HepG2 (cell line): ENCODE data around the gene SGSM1. TPM values are rescaled to one million over a fixed set of nuclear protein-coding genes. Genes with fewer than 3 reads are reported as not detected.

Experiments used
- ARNTL ChIP-seq: sonication (generic); formaldehyde crosslinking; IDR thresholded peaks from 2 replicates; pipeline ENCODE4 v1.4.0; 2020; ENCODE audit warnings: mild to moderate bottlenecking, missing genetic modification reagents
- ASH2L ChIP-seq: fragments of 300-600, 200-600 bp; sonication (generic); IDR thresholded peaks from 2 replicates; pipeline ENCODE4 v1.7.0; 2017; ENCODE audit warnings: low read depth, mild to moderate bottlenecking, moderate library complexity, mixed read lengths, low read length; ENCODE audit not compliant: insufficient read length
- BHLHE40 ChIP-seq: IDR thresholded peaks from 2 replicates; pipeline ENCODE4 v1.6.1; 2011; ENCODE audit warnings: low read length, improper control_type of control experiment
- HINFP ChIP-seq: sonication (generic); formaldehyde crosslinking; IDR thresholded peaks from 2 replicates; pipeline ENCODE4 v1.4.0; 2020; ENCODE audit warnings: low read depth, mild to moderate bottlenecking, missing genetic modification reagents
- HOXA9 ChIP-seq: sonication (generic); formaldehyde crosslinking; IDR thresholded peaks from 2 replicates; pipeline ENCODE4 v1.8.1; 2022; ENCODE audit warnings: missing genetic modification reagents, mild to moderate bottlenecking, moderate library complexity, borderline replicate concordance
- JUNB ChIP-seq: sonication (generic); formaldehyde crosslinking; IDR thresholded peaks from 2 replicates; pipeline ENCODE4 v1.8.0; 2022; ENCODE audit warnings: missing genetic modification reagents, mild to moderate bottlenecking, borderline replicate concordance
- KDM3A ChIP-seq: IDR thresholded peaks from 2 replicates; pipeline ENCODE4 v1.6.1; 2018; ENCODE audit warnings: low read depth, missing compliant biosample characterization
- POGK ChIP-seq: sonication (generic); formaldehyde crosslinking; conservative IDR thresholded peaks from 2 replicates; pipeline ENCODE4 v1.8.0; 2022; ENCODE audit warnings: mild to moderate bottlenecking, moderate library complexity, missing genetic modification reagents
- SRSF1 ChIP-seq: fragments of 200-400 bp; formaldehyde crosslinking; optimal IDR thresholded peaks from 2 replicates; pipeline ENCODE3; 2017; ENCODE audit warnings: mild to moderate bottlenecking, low read depth, low read length, moderate library complexity
- TCF7 ChIP-seq: sonication (generic); IDR thresholded peaks from 2 replicates; pipeline ENCODE4 v1.6.1; 2016; ENCODE audit warnings: antibody characterized with exemption, low read depth
- TFDP1 ChIP-seq: IDR thresholded peaks from 2 replicates; pipeline ENCODE4 v1.6.1; 2016; ENCODE audit warnings: missing compliant biosample characterization, missing genetic modification reagents, borderline replicate concordance
- ZBTB42 ChIP-seq: sonication (generic); formaldehyde crosslinking; IDR thresholded peaks from 2 replicates; pipeline ENCODE4 v1.5.0; 2020; ENCODE audit warnings: mild to moderate bottlenecking, missing genetic modification reagents
- ZNF180 ChIP-seq: sonication (generic); formaldehyde crosslinking; IDR thresholded peaks from 2 replicates; pipeline ENCODE4 v1.4.0; 2020; ENCODE audit warnings: low read depth, missing genetic modification reagents, borderline replicate concordance
- ZNF260 ChIP-seq: sonication (generic); formaldehyde crosslinking; IDR thresholded peaks from 2 replicates; pipeline ENCODE4 v1.4.0; 2020; ENCODE audit warnings: missing genetic modification reagents, low read depth, mild to moderate bottlenecking, borderline replicate concordance
- ZNF746 ChIP-seq: sonication (generic); formaldehyde crosslinking; IDR thresholded peaks from 2 replicates; pipeline ENCODE4 v1.8.0; 2022; ENCODE audit warnings: mild to moderate bottlenecking, missing genetic modification reagents
- ZNF792 ChIP-seq: IDR thresholded peaks from 2 replicates; pipeline ENCODE4 v1.6.1; 2016
- polyA plus RNA-seq, 8 experiments: library from polyadenylated mRNA; depleted of rRNA in 3 of 8; stranded (reverse) in 7 of 8; unstranded in 1 of 8; fragments of >200 nt; fragmentation: Illumina TruSeq in 4 of 8; extraction: Trizol in 4 of 8; gene quantifications; 2 replicates each; pipeline versions ENCODE4 v1.2.1 to v1.2.3, GENCODE V29; 2011 to 2016; ENCODE audit warnings: low read depth in 4 of 8, missing spikeins in 1 of 8, mixed read lengths in 1 of 8; ENCODE audit not compliant: insufficient read depth in 1 of 8
- total RNA-seq, 5 experiments: library from RNA; depleted of rRNA; stranded (reverse); fragments of >200 nt; fragmentation: Illumina TruSeq; extraction: Trizol; gene quantifications; 2 replicates each; pipeline ENCODE4 v1.2.3, GENCODE V29; 2016; ENCODE audit warnings: low read depth in 1 of 5
- TF ChIP-seq, protein P1 (sequence below): sonication (generic); formaldehyde crosslinking; IDR thresholded peaks from 2 replicates; pipeline ENCODE4 v1.4.0; 2020; ENCODE audit warnings: missing genetic modification reagents
- TF ChIP-seq, protein P2 (sequence below): sonication (generic); formaldehyde crosslinking; IDR thresholded peaks from 2 replicates; pipeline ENCODE4 v1.8.1; 2022; ENCODE audit warnings: mild to moderate bottlenecking, missing genetic modification reagents
- TF ChIP-seq, protein P3 (sequence below): sonication (generic); formaldehyde crosslinking; IDR thresholded peaks from 2 replicates; pipeline ENCODE4 v1.4.0; 2020; ENCODE audit warnings: mild to moderate bottlenecking, missing genetic modification reagents

The SGSM1 gene
- total and polyA plus RNA-seq, 2 of the 13 experiments (the other 11 are each of a cell fraction or from before 2014, with no cell fraction given): 0.07 TPM; not detected in 1

DNA sequence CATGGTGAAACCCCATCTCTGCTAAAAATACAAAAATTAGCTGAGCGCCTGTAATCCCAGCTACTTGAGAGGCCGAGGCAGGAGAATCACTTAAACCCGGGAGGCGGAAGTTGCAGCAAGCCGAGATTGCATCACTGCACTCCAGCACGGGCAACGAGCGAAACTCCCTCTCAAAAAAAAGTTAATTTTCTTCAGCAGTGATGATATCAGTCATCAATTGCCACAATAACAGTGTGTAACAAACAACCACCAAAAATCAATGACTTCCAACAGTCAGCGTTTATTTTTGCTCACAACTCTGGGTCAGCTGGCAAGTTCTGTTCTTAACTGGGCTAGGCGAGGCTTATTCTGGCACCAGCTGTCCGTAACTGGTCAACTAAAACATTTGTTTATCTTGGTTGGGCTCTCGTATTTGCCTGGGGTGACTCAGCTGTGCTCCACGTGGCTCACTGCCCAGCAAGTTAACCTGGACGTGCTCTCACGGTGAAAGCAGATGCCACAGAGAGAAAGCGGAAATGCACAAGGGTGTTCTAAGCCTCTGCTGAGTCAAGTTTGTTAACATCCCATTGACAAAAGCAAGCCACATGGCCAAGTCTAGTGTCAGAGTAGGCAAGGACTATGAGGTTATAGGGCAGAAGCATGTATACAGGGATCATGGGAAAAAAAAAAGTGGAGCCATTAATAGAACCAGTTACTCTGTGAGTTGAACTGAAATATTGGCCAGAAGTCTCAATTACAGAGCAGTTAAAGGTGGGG lies 88.4 kb downstream of the SGSM1 start (continued):
- peak; percentile 93 for TF ChIP-seq JUNB (CRISPR knock-in tag)
- TF ChIP-seq BHLHE40: peak; percentile 57
- 0 out of 2 replicates have a peak, but pooled peaks have one; percentile 46 for TF ChIP-seq POGK
- TF ChIP-seq, protein P1, sequence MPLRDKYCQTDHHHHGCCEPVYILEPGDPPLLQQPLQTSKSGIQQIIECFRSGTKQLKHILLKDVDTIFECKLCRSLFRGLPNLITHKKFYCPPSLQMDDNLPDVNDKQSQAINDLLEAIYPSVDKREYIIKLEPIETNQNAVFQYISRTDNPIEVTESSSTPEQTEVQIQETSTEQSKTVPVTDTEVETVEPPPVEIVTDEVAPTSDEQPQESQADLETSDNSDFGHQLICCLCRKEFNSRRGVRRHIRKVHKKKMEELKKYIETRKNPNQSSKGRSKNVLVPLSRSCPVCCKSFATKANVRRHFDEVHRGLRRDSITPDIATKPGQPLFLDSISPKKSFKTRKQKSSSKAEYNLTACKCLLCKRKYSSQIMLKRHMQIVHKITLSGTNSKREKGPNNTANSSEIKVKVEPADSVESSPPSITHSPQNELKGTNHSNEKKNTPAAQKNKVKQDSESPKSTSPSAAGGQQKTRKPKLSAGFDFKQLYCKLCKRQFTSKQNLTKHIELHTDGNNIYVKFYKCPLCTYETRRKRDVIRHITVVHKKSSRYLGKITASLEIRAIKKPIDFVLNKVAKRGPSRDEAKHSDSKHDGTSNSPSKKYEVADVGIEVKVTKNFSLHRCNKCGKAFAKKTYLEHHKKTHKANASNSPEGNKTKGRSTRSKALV (CRISPR knock-in tag): peak; percentile 84; the same call in 1 of the 2 replicates
- TF ChIP-seq ZNF792 (CRISPR knock-in tag): no peak
- TF ChIP-seq HOXA9: no peak
- TF ChIP-seq ZNF746 (CRISPR knock-in tag): 0 out of 2 replicates have a peak, but pooled peaks have one; percentile 40
- TF ChIP-seq, protein P2, sequence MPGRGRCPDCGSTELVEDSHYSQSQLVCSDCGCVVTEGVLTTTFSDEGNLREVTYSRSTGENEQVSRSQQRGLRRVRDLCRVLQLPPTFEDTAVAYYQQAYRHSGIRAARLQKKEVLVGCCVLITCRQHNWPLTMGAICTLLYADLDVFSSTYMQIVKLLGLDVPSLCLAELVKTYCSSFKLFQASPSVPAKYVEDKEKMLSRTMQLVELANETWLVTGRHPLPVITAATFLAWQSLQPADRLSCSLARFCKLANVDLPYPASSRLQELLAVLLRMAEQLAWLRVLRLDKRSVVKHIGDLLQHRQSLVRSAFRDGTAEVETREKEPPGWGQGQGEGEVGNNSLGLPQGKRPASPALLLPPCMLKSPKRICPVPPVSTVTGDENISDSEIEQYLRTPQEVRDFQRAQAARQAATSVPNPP (CRISPR knock-in tag): no peak
- 0 out of 2 replicates have a peak, but pooled peaks have one; percentile 2 for TF ChIP-seq KDM3A
- TF ChIP-seq, protein P3, sequence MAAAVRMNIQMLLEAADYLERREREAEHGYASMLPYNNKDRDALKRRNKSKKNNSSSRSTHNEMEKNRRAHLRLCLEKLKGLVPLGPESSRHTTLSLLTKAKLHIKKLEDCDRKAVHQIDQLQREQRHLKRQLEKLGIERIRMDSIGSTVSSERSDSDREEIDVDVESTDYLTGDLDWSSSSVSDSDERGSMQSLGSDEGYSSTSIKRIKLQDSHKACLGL (CRISPR knock-in tag): peak; percentile 82
- TF ChIP-seq ZBTB42 (CRISPR knock-in tag): no peak
- TF ChIP-seq ARNTL (CRISPR knock-in tag): peak; percentile 92
- TF ChIP-seq ASH2L: peak; percentile 72
- TF ChIP-seq SRSF1: no peak
- no peak for TF ChIP-seq ZNF180 (CRISPR knock-in tag)
- peak; percentile 75; the same call in 1 of the 2 replicates for TF ChIP-seq TFDP1
- TF ChIP-seq HINFP (CRISPR knock-in tag): 0 out of 2 replicates have a peak, but pooled peaks have one; percentile 4
- TF ChIP-seq TCF7: no peak
- no peak for TF ChIP-seq ZNF260 (CRISPR knock-in tag)
